ENCODE results near the gene PSD2. TPM values are rescaled to one million over a fixed set of nuclear protein-coding genes. Genes with fewer than 3 reads are reported as not detected.
A peak's percentile ranks its signal among the peaks of the same experiment; 100 is the strongest.

PSD2 gene
- total and polyA plus RNA-seq, 11 donors, result 0.04 to 0.11 (median 0.04) TPM; not detected in 8

DNA sequence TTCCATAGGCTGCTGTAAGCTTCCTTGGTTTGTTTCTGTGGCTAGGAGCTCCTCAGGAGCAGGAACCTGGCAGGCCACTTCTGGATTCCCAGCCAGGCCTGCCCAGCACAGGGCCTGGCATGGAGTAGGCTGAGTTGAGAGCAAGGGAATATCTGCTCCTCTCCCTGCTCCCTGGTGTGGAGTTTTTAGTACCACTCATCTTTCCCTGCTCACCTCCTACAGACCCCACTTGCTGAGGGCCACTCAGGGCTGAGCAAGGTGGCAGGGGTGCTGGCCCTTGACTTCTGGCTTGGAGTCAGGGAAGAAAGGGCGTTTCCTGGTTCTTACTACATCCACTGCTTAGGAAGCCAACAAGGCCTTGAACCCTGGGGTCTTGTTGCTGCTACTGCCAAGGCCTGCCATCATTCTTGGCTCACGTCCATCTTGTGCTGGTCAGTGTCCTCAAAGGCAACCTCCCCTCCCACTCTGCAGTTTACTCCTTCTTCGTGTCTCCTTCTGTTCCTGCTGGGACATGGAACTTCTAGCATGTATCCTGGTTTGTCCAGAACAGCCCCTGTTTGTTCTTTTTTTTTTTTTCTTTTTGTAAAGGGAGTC lies 54.9 kb downstream of the PSD2 start:
- intact Hi-C loops (cut with DNase I), result no loop called here
- peaks cover 0 to 9% (median 0%) of the 10 kb centered on the region in 9 donors for H3K27me3 ChIP-seq

DNA sequence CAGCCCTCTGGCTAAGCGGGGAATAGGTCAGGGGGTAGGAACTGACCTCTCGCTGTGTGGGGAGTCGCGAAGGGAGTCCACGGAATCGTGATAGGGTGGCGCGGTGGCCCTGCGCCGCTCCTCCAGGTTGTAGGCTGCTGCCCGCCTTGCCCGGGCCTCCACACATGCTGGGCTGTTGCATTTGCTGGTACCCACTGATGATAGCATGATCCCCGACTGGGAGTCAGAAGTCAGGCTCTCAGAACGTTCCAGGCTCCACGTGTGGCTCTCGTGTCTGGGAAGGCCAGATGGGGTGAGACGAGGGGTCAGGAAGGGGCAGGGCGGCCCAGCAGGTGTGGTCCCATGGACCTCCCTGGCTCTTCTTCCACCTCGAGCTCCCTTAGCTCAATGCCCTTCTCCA lies 56.0 kb downstream of the PSD2 start:
- TF ChIP-seq, protein P1, sequence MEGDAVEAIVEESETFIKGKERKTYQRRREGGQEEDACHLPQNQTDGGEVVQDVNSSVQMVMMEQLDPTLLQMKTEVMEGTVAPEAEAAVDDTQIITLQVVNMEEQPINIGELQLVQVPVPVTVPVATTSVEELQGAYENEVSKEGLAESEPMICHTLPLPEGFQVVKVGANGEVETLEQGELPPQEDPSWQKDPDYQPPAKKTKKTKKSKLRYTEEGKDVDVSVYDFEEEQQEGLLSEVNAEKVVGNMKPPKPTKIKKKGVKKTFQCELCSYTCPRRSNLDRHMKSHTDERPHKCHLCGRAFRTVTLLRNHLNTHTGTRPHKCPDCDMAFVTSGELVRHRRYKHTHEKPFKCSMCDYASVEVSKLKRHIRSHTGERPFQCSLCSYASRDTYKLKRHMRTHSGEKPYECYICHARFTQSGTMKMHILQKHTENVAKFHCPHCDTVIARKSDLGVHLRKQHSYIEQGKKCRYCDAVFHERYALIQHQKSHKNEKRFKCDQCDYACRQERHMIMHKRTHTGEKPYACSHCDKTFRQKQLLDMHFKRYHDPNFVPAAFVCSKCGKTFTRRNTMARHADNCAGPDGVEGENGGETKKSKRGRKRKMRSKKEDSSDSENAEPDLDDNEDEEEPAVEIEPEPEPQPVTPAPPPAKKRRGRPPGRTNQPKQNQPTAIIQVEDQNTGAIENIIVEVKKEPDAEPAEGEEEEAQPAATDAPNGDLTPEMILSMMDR (IDR thresholded peaks at IDR 0.05), result no peak
- no peak for TF ChIP-seq POLR2A (IDR thresholded peaks at IDR 0.05)
- peaks cover 0 to 2% (median 0%) of the 10 kb centered on the region in 9 donors for H3K27me3 ChIP-seq
- no peak for ATAC-seq
- WGBS, 4 donors, result 94 to 97% (median 95%) methylated on average over 15 to 19 of the region's 19 CpGs
- peaks cover 0 to 29% (median 5%) of the 10 kb centered on the region in 12 donors for H3K4me1 ChIP-seq
- H3K9me3 ChIP-seq, result no peaks in the 10 kb centered on the region
- no peak overlapping the region for H3K4me3 ChIP-seq
- H3K27ac ChIP-seq, result no peak overlapping the region
- intact Hi-C loops (cut with DNase I), result no loop called here
- peak in 1 of 5 donors; percentile 15 for DNase-seq
- H3K36me3 ChIP-seq, result peaks cover 0 to 26% (median 9%) of the 10 kb centered on the region in 9 donors

More for the DNA sequence above, 54.9 kb downstream of the PSD2 start:
- DNase-seq (peak in 1 of 5 donors; percentile 14), ATAC-seq (no peak)
- 85 to 89% (median 87%) methylated on average over 3 of the region's 3 CpGs for WGBS, 4 donors
- peaks cover 0 to 29% (median 8%) of the 10 kb centered on the region in 12 donors for H3K4me1 ChIP-seq
- peaks cover 0 to 26% (median 9%) of the 10 kb centered on the region in 9 donors for H3K36me3 ChIP-seq
- H3K9me3 ChIP-seq, result no peaks in the 10 kb centered on the region
- H3K4me3 ChIP-seq, result no peak overlapping the region
- TF ChIP-seq, protein P1 (IDR thresholded peaks at IDR 0.05), result no peak
- TF ChIP-seq POLR2A (IDR thresholded peaks at IDR 0.05), result no peak
- H3K27ac ChIP-seq, result no peak overlapping the region

DNA sequence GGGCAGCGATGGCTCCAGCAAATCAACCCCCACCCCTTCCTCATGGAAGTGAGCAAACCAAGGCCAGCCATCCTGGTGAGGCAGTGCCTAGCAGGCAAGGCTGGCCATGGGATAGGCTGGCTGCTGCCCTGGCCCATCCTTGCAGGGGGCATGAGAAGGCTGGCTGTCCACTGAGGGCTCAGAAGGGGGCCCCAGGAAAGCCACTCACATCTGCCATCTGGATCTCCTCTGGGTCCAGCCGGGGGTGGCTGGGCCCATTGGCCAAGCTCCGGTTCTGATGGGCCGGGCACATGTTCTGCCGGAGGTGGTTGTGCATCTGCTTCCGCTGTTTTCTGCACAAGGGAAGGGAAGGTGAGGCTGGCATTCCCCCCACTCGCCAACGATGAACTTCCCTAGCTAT lies 57.1 kb downstream of the PSD2 start:
- ATAC-seq (no peak), DNase-seq (peak in 1 of 5 donors; percentile 56)
- Histone ChIP-seq H3K4me3 (no peak overlapping the region), H3K4me1 (peaks cover 0 to 19% (median 2%) of the 10 kb centered on the region in 12 donors), H3K9me3 (no peaks in the 10 kb centered on the region), H3K27ac (no peak overlapping the region), H3K36me3 (peaks cover 0 to 26% (median 9%) of the 10 kb centered on the region in 9 donors), H3K27me3 (no peaks in the 10 kb centered on the region)
- no peak for TF ChIP-seq POLR2A (IDR thresholded peaks at IDR 0.05)
- TF ChIP-seq, protein P1 (IDR thresholded peaks at IDR 0.05), result no peak
- intact Hi-C loops (cut with DNase I), result no loop called here
- WGBS, 4 donors, result 86 to 94% (median 89%) methylated on average over 3 to 8 of the region's 8 CpGs

DNA sequence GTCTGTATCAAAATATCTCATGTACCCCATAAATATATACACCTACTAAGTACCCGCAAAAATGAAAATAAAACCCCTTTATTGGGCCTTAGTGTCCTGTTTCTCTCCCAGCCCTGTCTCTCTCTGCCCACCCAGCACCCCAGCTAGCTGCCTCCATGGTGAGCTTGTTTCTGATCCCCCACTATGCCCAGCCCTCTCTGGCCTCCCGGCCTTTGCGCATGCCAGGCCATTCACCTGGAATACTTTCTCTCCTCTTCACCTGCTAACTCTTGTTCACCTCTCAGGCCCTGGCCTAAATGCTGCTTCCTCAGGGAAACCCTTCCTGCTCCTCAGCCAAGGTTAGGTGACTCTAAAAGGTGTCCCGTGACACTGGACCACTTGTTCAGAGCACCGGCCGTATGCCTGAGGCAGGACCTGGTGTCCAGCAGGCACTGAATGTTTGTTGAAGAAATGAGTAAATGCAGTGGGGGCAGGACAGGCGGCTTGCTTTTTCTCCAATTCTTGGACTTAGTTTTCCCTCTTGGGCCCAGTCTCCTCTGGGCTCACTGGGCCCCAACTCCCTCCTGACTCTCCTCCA lies 58.5 kb downstream of the PSD2 start:
- peak in 1 of 5 donors; percentile 27 for DNase-seq
- no peaks in the 10 kb centered on the region for H3K9me3 ChIP-seq
- H3K27me3 ChIP-seq, result no peaks in the 10 kb centered on the region
- H3K36me3 ChIP-seq, result peaks cover 0 to 26% (median 9%) of the 10 kb centered on the region in 9 donors
- no peak overlapping the region for H3K27ac ChIP-seq
- TF ChIP-seq POLR2A (IDR thresholded peaks at IDR 0.05), result no peak
- TF ChIP-seq, protein P1 (IDR thresholded peaks at IDR 0.05), result no peak
- intact Hi-C loops (cut with DNase I), result no loop called here
- ATAC-seq, result no peak
- 95 to 98% (median 97%) methylated on average over 7 of the region's 7 CpGs for WGBS, 4 donors
- H3K4me3 ChIP-seq, result no peak overlapping the region
- H3K4me1 ChIP-seq, result peaks cover 0 to 9% (median 0%) of the 10 kb centered on the region in 12 donors

Measured in heart left ventricle (tissue), 16 donors.